HepG2 (cell line): ENCODE data around the gene XPNPEP3. TPM values are rescaled to one million over a fixed set of nuclear protein-coding genes. Genes with fewer than 3 reads are reported as not detected.

Experiments
- ELF3 ChIP-seq: IDR thresholded peaks from 2 replicates; pipeline ENCODE4 v1.6.1; 2016; ENCODE audit warnings: missing genetic modification reagents, missing compliant biosample characterization
- FOSL2 ChIP-seq: sonication (generic); formaldehyde crosslinking; IDR thresholded peaks from 2 replicates; pipeline ENCODE4 v1.4.0; 2020; ENCODE audit warnings: missing genetic modification reagents
- FOXJ3 ChIP-seq: sonication (generic); formaldehyde crosslinking; IDR thresholded peaks from 2 replicates; pipeline ENCODE4 v1.4.0; 2020; ENCODE audit warnings: missing genetic modification reagents, mild to moderate bottlenecking, borderline replicate concordance
- HMGXB3 ChIP-seq: sonication (generic); formaldehyde crosslinking; IDR thresholded peaks from 2 replicates; pipeline ENCODE4 v1.4.0; 2020; ENCODE audit warnings: missing genetic modification reagents, borderline replicate concordance
- MAFF ChIP-seq: IDR thresholded peaks from 2 replicates; pipeline ENCODE4 v1.6.1; 2011; ENCODE audit warnings: low read depth, low read length, improper control_type of control experiment
- MLX ChIP-seq: IDR thresholded peaks from 2 replicates; pipeline ENCODE4 v1.6.1; 2016
- NAIF1 ChIP-seq: sonication (generic); formaldehyde crosslinking; IDR thresholded peaks from 2 replicates; pipeline ENCODE4 v1.5.0; 2020; ENCODE audit warnings: mild to moderate bottlenecking, missing genetic modification reagents, borderline replicate concordance
- NCOA2 ChIP-seq: sonication (generic); formaldehyde crosslinking; IDR thresholded peaks from 2 replicates; pipeline ENCODE4 v1.8.0; 2022; ENCODE audit warnings: inconsistent platforms
- PAX8 ChIP-seq: sonication (generic); formaldehyde crosslinking; IDR thresholded peaks from 2 replicates; pipeline ENCODE4 v1.8.0; 2022; ENCODE audit warnings: mild to moderate bottlenecking, missing genetic modification reagents, borderline replicate concordance
- RFX3 ChIP-seq: IDR thresholded peaks from 2 replicates; pipeline ENCODE4 v1.6.1; 2016; ENCODE audit warnings: missing biosample characterization, missing genetic modification reagents
- RFXAP ChIP-seq: sonication (generic); formaldehyde crosslinking; IDR thresholded peaks from 2 replicates; pipeline ENCODE4 v1.4.0; 2020; ENCODE audit warnings: missing genetic modification reagents, borderline replicate concordance
- RORA ChIP-seq: sonication (generic); formaldehyde crosslinking; IDR thresholded peaks from 2 replicates; pipeline ENCODE4 v1.5.0; 2020; ENCODE audit warnings: mild to moderate bottlenecking, missing genetic modification reagents, moderate library complexity
- SOX6 ChIP-seq, 2 experiments: fragments of 450-650 bp in 1 of 2; sonication (generic) in 1 of 2; formaldehyde crosslinking in 1 of 2; IDR thresholded peaks; 2 replicates each; pipeline versions ENCODE4 v1.4.0 to v1.6.1; 2017 to 2020; ENCODE audit warnings: antibody characterized with exemption in 1 of 2, mild to moderate bottlenecking in 1 of 2, missing genetic modification reagents in 1 of 2
- XBP1 ChIP-seq: sonication (generic); formaldehyde crosslinking; IDR thresholded peaks from 2 replicates; pipeline ENCODE4 v1.5.0; 2020; ENCODE audit warnings: missing genetic modification reagents
- ZBTB25 ChIP-seq: IDR thresholded peaks from 2 replicates; pipeline ENCODE4 v1.6.1; 2018; ENCODE audit warnings: missing genetic modification reagents
- ZBTB43 ChIP-seq: sonication (generic); formaldehyde crosslinking; conservative IDR thresholded peaks from 2 replicates; pipeline ENCODE4 v1.4.0; 2020; ENCODE audit warnings: missing genetic modification reagents
- ZBTB8A ChIP-seq: sonication (generic); formaldehyde crosslinking; IDR thresholded peaks from 2 replicates; pipeline ENCODE4 v1.4.0; 2020; ENCODE audit warnings: mild to moderate bottlenecking, low read depth, missing genetic modification reagents, borderline replicate concordance
- ZC3H4 ChIP-seq: sonication (generic); formaldehyde crosslinking; IDR thresholded peaks from 2 replicates; pipeline ENCODE4 v1.4.0; 2020; ENCODE audit warnings: missing genetic modification reagents, borderline replicate concordance
- ZNF484 ChIP-seq: sonication (generic); formaldehyde crosslinking; IDR thresholded peaks from 2 replicates; pipeline ENCODE4 v1.5.1; 2020; ENCODE audit warnings: mild to moderate bottlenecking, low read depth, missing genetic modification reagents, borderline replicate concordance
- ZNF740 ChIP-seq: sonication (generic); formaldehyde crosslinking; IDR thresholded peaks from 2 replicates; pipeline ENCODE4 v1.4.0; 2020; ENCODE audit warnings: missing genetic modification reagents
- polyA plus RNA-seq, 8 experiments: library from polyadenylated mRNA; depleted of rRNA in 3 of 8; stranded (reverse) in 7 of 8; unstranded in 1 of 8; fragments of >200 nt; fragmentation: Illumina TruSeq in 4 of 8; extraction: Trizol in 4 of 8; gene quantifications; 2 replicates each; pipeline versions ENCODE4 v1.2.1 to v1.2.3, GENCODE V29; 2011 to 2016; ENCODE audit warnings: low read depth in 4 of 8, missing spikeins in 1 of 8, mixed read lengths in 1 of 8; ENCODE audit not compliant: insufficient read depth in 1 of 8
- total RNA-seq, 5 experiments: library from RNA; depleted of rRNA; stranded (reverse); fragments of >200 nt; fragmentation: Illumina TruSeq; extraction: Trizol; gene quantifications; 2 replicates each; pipeline ENCODE4 v1.2.3, GENCODE V29; 2016; ENCODE audit warnings: low read depth in 1 of 5

Gene XPNPEP3
- total and polyA plus RNA-seq, 2 of the 13 experiments (the other 11 are each of a cell fraction or from before 2014, with no cell fraction given): 10.3 to 14.0 TPM

GRCh38 chr22:40856513-40857308 lies at the start of gene XPNPEP3, which contains the start of gene ST13 (continued):
- TF ChIP-seq ZNF740 (CRISPR knock-in tag) (no peak; the same call in 1 of the 2 replicates), NCOA2 (CRISPR knock-in tag) (peak; percentile 64), ZBTB8A (0 out of 2 replicates have a peak, but pooled peaks have one; percentile 76), ZBTB25 (peak; percentile 84), SOX6 (IDR thresholded peaks at IDR 0.05) (no peak), SOX6 (CRISPR knock-in tag; IDR thresholded peaks at IDR 0.05) (peak; percentile 37; the same call in 1 of the 2 replicates), ZBTB43 (CRISPR knock-in tag) (peak; percentile 50; the same call in 1 of the 2 replicates), NAIF1 (CRISPR knock-in tag) (peak; percentile 90), ZC3H4 (no peak), ELF3 (peak; percentile 22; the same call in 1 of the 2 replicates), PAX8 (CRISPR knock-in tag) (0 out of 2 replicates have a peak, but pooled peaks have one; percentile 85), MLX (CRISPR knock-in tag) (peak; percentile 11; the same call in 1 of the 2 replicates), RFX3 (CRISPR knock-in tag) (peak; percentile 58), XBP1 (no peak), FOXJ3 (CRISPR knock-in tag) (0 out of 2 replicates have a peak, but pooled peaks have one; percentile 40), HMGXB3 (CRISPR knock-in tag) (peak; percentile 47; the same call in 1 of the 2 replicates), ZNF484 (CRISPR knock-in tag) (peak; percentile 88; the same call in 1 of the 2 replicates), RFXAP (CRISPR knock-in tag) (no peak; the same call in 1 of the 2 replicates), FOSL2 (no peak), RORA (CRISPR knock-in tag) (no peak), MAFF (no peak)
